Prostate gland (tissue), 2 donors: Measurements from ENCODE around the gene SLC37A1.

Experiments
- CTCF ChIP-seq, 4 experiments: fragments of 200-600 bp in 2 of 4; fragments of 450-650 bp in 2 of 4; sonication (generic) in 2 of 4; IDR thresholded peaks; 1 replicate in 3 of 4; 2 replicates in 1 of 4; pipeline ENCODE4 v1.5.1; 2016 to 2019; ENCODE audit warnings: antibody characterized with exemption in 4 of 4, mild to moderate bottlenecking in 2 of 4, moderate library complexity in 2 of 4
- POLR2A ChIP-seq: fragments of 450-650 bp; IDR thresholded peaks from one replicate; pipeline ENCODE4 v1.6.1; 2016; ENCODE audit warnings: antibody characterized with exemption, mild to moderate bottlenecking

GRCh38 chr21:42541618-42542017 is 28.0 kb downstream of the SLC37A1 start:
- TF ChIP-seq CTCF (IDR thresholded peaks at IDR 0.05) (no peak), POLR2A (no peak)
